Measurements from ENCODE around the gene TIMM44.
A peak's percentile ranks its signal among the peaks of the same experiment; 100 is the strongest.
"Not testable (repeated sequence)": the region's sequence is repeated elsewhere in the genome, so short reads cannot be mapped to it uniquely, and the experiment has no call there.

Gene TIMM44

GRCh38 chr19:7925171-7925851 lies 18.2 kb downstream of the TIMM44 start:
- DNase-seq (ENCODE audit: low spot score), result peak; percentile 96

GRCh38 chr19:7924651-7925170 lies 18.8 kb downstream of the TIMM44 start:
- no peak for DNase-seq (ENCODE audit: low spot score)

- DNase-seq (ENCODE audit: low spot score), result no peak
Observed at GRCh38 chr19:7924241-7924640, 19.2 kb downstream of the TIMM44 start.

- DNase-seq (ENCODE audit: low spot score), result no peak
Observed at GRCh38 chr19:7923295-7924191, 19.9 kb downstream of the TIMM44 start.

- no peak for DNase-seq (ENCODE audit: low spot score)
Observed at GRCh38 chr19:7922836-7923195, 20.6 kb downstream of the TIMM44 start.

GRCh38 chr19:7921967-7922835 lies 21.3 kb downstream of the TIMM44 start:
- DNase-seq (ENCODE audit: low spot score), result no peak

- no peak for DNase-seq (ENCODE audit: low spot score)
Observed at GRCh38 chr19:7921302-7921966, 22.0 kb downstream of the TIMM44 start.

- peak; percentile 82 for DNase-seq (ENCODE audit: low spot score)
Observed at GRCh38 chr19:7920519-7921301, 22.8 kb downstream of the TIMM44 start.

GRCh38 chr19:7919610-7920518 lies 23.6 kb downstream of the TIMM44 start, which contains the start of gene SNAPC2:
Gene SNAPC2, plus strand, starts transcription at chr19:7920338. Its CDS starts 29 bp downstream, at chr19:7920367.
- DNase-seq (ENCODE audit: low spot score), result peak; percentile 75

- DNase-seq (ENCODE audit: low spot score), result no peak
Observed at GRCh38 chr19:7918615-7919421, 24.6 kb downstream of the TIMM44 start.

- DNase-seq (ENCODE audit: low spot score), result not testable (repeated sequence)
Observed at GRCh38 chr19:7918062-7918614, 25.3 kb downstream of the TIMM44 start.

- DNase-seq (ENCODE audit: low spot score), result peak; percentile 82
Observed at GRCh38 chr19:7917267-7918061, 26.0 kb downstream of the TIMM44 start.

GRCh38 chr19:7916955-7917266 lies 26.6 kb downstream of the TIMM44 start:
- DNase-seq (ENCODE audit: low spot score), result no peak

GRCh38 chr19:7916103-7916954 lies 27.1 kb downstream of the TIMM44 start:
- peak; percentile 48 for DNase-seq (ENCODE audit: low spot score)

GRCh38 chr19:7915250-7916102 lies 28.0 kb downstream of the TIMM44 start:
- DNase-seq (ENCODE audit: low spot score), result no peak

- no peak for DNase-seq (ENCODE audit: low spot score)
Observed at GRCh38 chr19:7914598-7915045, 28.8 kb downstream of the TIMM44 start, which contains the start of gene TGFBR3L. Gene TGFBR3L, plus strand, starts transcription at chr19:7914830.
